GM12872 (cell line): ENCODE results near the gene HDGFL3.

Source experiments
- TF ChIP-seq, protein P1 (sequence below): IDR thresholded peaks from 3 replicates; pipeline ENCODE4 v1.5.1; 2011; ENCODE audit warnings: low read depth, mild to moderate bottlenecking, low read length, moderate library complexity; ENCODE audit not compliant: insufficient read depth

The HDGFL3 gene

DNA sequence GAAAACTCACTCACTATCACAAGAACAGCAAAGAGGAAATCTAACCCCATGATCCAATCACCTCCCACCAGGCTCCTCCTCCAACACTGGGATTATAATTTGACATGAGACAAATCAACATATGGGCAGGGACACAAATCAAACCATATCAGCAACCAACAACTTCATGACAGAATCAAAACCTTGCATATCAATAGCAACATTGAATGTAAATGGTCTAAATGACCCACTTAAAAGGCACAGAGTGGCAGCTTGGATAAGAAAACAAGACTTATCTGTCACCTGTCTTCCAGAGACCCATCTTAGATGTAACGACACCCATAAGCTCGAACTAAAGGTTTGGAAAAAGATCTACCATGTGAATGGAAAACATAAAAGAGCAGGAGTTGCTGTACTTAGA, 40.8 kb downstream of the HDGFL3 start:
- TF ChIP-seq, protein P1, sequence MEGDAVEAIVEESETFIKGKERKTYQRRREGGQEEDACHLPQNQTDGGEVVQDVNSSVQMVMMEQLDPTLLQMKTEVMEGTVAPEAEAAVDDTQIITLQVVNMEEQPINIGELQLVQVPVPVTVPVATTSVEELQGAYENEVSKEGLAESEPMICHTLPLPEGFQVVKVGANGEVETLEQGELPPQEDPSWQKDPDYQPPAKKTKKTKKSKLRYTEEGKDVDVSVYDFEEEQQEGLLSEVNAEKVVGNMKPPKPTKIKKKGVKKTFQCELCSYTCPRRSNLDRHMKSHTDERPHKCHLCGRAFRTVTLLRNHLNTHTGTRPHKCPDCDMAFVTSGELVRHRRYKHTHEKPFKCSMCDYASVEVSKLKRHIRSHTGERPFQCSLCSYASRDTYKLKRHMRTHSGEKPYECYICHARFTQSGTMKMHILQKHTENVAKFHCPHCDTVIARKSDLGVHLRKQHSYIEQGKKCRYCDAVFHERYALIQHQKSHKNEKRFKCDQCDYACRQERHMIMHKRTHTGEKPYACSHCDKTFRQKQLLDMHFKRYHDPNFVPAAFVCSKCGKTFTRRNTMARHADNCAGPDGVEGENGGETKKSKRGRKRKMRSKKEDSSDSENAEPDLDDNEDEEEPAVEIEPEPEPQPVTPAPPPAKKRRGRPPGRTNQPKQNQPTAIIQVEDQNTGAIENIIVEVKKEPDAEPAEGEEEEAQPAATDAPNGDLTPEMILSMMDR: no peak

DNA sequence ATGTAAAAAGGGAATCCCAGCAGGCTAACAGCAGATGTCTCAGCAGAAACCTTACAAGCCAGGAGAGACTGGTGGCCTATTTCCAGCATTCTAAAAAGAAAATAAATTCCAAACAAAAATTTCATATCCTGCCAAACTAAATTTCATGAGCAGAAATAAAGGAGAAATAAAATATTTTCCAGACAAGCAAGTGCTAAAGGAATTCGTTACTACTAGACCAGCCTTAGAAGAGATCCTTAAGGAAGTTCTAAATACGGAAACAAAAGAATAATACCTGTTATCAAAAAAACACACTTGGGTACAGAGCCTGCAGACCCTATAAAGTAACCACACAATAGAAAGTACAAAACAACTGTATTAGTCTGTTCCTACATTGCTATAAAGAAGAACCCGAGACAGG, 41.4 kb downstream of the HDGFL3 start:
- TF ChIP-seq, protein P1: no peak

DNA sequence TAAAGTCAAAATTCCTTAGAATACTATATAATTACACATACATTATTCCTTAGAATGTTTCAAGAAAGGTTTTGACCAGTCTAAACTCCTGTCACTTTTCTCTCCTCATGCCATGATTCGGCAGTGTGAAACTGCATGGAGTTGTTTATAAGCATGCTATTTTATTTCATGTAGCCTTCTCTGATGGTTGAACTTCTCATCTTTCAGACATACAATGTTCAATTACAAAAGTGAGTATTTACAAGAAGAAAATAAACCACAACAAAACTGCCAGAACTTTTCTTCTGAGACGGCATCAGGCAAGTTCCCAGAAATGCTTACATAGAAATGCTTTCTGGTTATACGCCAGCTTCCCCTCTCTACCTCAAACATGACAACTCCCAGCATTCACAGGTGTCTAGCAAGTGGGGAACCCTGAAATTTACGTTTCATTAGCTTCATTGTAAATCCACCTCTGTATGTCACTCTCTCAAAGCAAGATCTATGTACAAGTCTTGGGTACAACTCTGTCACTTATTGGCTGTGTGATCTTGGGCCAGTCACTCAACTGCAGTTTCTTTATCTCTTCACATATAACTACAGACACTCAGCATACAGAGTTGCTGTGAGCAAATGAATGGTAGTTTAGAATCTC, 42.7 kb downstream of the HDGFL3 start:
- TF ChIP-seq, protein P1: no peak

DNA sequence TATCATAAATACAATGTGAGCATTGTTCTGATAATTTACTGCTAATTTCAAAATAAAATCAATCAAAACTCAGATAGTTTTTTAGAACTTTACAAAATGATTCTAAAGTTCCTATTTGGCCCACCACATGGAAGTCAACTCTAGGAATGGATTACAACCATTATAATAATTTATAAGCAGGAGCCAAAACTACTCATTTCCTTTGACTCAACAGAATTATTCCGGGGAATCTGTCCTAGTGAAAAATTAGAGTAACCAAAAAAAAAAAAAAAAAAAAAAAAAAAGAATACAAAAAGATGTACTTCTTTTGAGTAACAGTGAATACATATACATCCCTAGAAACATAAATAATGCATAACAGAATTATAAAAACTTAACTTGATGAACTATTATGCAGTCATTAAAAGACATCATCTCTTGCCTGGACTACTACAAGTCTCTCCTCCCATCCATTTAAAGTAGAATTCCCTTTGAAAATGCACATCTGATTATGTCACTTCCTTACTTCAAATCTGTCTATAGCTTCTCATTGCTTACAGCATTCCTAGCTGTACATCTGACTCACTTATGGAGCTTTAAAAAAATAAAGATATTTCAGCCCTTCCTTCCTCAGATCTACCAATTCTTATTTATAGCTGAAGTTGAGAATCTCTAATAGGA, 43.4 kb downstream of the HDGFL3 start:
- TF ChIP-seq, protein P1: no peak

DNA sequence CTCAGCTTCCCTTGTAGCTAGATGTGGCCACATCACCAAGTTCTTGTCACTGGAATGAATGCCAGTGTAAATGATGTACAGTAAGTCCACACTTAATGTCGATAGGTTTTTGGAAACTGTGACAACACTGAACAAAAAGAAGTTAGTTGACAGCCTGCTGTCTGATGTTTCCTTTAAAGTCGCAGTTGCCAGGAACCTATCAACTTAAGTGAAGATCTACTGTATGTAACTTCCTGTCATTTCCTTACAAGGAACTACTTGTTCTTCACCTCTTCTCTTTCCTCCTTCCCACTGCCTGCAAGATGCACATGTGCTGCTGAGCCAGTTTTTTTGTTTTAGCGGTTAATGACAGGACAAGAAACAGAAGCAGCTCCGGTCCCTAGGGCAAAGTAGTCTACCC, 44.6 kb downstream of the HDGFL3 start:
- TF ChIP-seq, protein P1: no peak

DNA sequence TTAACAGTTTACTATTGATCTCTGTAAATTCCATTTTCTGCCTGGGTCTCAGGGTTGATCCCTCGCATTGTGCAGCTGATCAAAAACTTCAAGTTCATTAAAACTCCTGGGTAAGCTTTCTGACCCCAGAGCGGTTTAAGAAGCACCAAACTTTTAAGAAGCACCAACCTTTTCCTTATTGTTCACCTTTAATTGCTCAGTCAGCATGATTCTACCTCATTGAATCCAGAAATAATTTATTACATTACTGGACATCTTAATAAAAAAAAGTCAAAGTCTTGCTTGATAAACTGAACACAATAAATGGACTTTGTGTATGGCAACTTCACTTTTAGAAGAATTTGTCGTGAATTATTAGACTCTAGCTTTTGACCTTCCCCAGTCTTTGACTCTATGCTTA, 46.9 kb downstream of the HDGFL3 start:
- TF ChIP-seq, protein P1: no peak

DNA sequence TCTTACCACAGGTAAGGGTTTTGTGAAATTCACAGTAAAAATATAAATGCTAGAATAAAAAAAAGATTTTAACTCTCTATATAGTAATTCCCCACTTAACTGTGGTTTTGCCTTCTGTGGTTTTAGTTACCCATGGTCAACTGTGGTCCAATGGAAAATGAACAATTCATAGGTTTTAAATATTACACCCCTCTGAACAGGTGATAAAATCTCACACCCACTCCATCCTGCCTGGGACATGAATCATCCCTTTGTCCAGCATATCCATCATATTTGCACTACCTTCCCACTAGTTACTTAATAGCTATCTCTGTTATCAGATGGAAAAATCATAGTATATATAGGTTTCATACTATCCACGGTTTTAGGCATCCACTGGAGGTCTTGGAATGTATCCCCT, 49.2 kb downstream of the HDGFL3 start:
- TF ChIP-seq, protein P1: no peak
